SW 1271 (cell line): ENCODE results near the gene ARHGAP9.
"Not testable (repeated sequence)": the region's sequence is repeated elsewhere in the genome, so short reads cannot be mapped to it uniquely, and the experiment has no call there.

Experiments used
- DNase-seq, 2 experiments: peaks; one replicate each; lab custom pipeline; 2025; lab: John Stamatoyannopoulos, UW

The ARHGAP9 gene

DNA sequence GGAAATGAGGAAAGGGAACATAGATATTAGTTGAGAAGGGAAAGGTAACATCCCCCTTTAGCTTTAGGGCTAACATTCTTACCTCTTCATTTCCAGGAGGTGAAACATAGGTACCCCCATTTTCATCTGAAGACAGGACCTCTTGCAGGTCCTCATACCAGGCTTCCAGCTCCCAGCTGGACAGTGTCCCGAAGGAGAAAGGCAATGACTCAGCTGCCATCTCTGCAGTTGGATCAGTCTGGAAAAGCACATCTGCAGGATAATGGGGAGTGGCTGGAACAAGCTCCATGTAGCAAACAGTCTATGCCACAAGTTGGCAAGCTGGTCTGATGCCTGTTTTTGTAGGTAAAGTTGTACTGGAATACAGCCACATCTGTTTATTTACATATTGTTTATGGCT is 37.5 kb upstream of the ARHGAP9 start:
- DNase-seq, result no peak

- DNase-seq, result no peak
Measured at GRCh38 chr12:57516617-57517153, 37.0 kb upstream of the ARHGAP9 start.

DNA sequence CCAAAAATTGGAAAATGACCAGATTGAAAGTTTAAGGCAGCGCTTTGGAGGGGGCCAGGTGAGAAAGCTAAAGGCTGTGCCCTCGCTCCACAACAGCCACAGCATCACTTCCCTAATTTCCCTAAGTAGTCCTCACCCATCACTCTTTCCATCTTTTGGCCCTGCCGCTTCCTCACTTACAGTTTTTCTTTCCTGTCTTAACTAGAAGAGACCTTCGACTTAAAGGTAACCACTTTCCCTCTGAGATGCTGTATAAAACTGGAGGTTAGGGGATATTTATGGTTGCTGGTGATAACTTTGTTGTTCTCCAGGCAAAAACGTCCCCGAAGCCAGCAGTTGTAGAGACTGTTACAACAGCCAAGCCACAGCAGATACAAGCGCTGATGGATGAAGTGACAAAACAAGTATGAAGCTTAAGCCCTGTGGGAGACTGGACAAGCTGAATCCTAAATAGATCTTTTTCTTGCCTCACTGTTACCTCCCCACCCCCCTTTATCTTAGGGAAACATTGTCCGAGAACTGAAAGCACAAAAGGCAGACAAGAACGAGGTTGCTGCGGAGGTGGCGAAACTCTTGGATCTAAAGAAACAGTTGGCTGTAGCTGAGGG is 36.4 kb upstream of the ARHGAP9 start:
- no peak for DNase-seq

DNA sequence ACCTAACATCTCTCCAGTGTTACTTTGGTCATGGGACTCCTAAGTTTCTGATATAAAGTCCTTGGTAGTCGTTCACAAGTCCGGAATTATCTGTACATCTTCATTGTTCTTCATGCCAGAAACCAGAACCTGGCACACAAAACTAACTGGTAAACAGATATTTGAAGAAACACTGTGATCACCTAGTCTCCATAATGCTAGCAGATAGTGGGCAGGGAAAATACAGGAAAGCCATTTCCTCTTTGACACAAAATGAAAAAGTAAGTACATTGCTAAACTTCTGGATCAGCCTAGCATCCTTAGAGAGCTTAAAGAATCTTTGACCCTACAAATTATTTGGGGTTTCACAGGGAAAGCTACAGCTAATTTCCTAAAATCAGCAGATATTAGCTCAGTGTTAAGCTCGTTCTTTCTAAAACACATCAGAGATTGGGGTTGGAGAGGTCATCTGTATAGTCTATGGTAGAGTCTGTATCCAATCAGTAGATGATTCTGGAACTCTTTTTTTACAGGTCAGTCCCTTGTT is 35.8 kb upstream of the ARHGAP9 start:
- no peak for DNase-seq

DNA sequence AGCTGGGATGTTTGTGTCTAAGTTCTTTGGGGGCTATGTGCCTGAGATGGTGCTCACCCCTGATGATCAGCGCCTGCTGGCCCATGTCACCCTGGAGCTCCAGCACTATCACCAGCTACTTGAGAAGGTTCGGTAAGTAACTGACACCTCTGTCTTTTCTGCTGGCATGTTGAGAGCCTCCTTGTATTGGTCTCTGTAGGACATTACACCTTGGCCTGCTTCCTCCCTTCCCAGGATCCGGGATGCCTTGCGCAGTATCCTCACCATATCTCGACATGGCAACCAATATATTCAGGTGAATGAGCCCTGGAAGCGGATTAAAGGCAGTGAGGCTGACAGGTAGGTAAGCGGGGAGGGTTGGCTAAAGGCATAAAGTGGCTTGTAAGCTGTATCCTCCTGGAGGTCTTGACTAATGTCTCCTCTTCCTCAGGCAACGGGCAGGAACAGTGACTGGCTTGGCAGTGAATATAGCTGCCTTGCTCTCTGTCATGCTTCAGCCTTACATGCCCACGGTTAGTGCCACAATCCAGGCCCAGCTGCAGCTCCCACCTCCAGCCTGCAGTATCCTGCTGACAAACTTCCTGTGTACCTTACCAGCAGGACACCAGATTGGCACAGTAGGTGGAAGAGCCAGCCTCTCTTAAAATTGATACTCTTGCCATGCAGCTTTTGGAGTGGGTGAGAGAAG is 35.2 kb upstream of the ARHGAP9 start:
- no peak for DNase-seq

DNA sequence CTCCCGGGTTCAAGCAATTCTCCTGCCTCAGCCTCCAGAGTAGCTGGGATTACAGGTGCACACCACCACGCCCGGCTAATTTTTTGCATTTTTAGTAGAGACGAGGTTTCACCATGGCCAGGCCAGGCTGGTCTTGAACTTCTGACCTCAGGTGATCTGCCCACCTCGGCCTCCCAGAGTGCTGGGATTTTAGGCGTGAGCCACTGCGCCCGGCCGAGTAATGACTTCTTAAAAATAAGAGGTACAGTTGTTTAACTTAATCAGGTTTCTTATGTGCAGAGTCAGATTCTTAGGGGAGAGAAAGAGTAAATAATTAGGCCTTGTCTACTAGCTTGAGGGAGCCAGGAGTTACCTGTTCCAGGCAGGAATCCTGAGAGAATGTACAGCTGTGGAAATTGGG is 34.6 kb upstream of the ARHGAP9 start:
- DNase-seq, result not testable (repeated sequence)

DNA sequence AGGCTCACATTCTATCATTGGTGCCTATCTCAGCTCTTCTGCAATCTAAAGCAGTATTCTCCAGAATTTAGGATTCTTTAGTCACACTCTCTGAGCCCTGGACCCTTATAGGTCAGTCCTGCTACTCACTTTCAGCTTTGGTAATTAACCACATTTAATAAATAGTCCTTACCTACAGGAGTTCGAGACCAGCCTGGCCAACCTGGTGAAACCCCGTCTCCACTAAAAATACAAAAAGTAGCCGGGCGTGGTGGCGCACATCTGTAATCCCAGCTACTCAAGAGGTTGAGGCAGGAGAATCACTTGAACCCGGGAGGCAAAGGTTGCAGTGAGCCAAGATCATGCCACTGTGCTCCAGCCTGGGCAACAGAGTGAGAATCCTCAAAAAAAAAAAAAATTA is 34.0 kb upstream of the ARHGAP9 start:
- not testable (repeated sequence) for DNase-seq

GRCh38 chr12:57513266-57513665 is 33.6 kb upstream of the ARHGAP9 start:
- DNase-seq, result no peak

DNA sequence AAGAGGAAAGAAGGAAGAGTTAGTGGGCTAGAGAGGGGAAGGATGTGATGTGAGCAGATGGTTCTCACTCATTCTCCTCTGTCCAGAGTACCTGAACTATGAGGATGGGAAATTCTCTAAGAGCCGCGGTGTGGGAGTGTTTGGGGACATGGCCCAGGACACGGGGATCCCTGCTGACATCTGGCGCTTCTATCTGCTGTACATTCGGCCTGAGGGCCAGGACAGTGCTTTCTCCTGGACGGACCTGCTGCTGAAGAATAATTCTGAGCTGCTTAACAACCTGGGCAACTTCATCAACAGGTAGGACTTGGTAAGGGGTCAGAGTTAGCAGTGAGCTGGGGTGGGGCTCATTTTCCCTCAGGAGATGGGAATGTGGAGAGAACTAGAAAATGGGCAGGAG is 33.0 kb upstream of the ARHGAP9 start:
- DNase-seq, result no peak

DNA sequence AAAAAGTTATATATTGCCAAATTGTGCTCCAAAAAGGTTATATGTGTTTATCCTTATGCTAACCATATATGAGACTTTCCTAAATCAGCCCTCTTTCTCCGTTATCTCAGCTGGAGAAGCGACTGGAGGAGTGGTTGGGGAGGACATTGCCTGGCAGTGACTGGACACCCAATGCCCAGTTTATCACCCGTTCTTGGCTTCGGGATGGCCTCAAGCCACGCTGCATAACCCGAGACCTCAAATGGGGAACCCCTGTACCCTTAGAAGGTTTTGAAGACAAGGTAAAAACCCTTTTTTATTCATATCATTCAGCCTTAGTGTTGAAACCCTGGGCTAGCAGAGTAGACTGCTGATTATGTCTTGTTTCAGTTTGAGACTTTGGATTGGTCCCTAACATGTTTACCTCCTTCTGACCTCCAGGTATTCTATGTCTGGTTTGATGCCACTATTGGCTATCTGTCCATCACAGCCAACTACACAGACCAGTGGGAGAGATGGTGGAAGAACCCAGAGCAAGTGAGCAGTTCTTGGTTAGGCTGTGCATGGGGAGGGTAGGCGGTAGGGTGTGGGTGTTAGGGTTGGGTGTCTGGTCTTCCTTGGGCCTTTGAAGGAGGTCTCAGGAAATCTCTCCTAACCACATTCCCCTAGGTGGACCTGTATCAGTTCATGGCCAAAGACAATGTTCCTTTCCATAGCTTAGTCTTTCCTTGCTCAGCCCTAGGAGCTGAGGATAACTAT is 32.1 kb upstream of the ARHGAP9 start:
- no peak for DNase-seq

DNA sequence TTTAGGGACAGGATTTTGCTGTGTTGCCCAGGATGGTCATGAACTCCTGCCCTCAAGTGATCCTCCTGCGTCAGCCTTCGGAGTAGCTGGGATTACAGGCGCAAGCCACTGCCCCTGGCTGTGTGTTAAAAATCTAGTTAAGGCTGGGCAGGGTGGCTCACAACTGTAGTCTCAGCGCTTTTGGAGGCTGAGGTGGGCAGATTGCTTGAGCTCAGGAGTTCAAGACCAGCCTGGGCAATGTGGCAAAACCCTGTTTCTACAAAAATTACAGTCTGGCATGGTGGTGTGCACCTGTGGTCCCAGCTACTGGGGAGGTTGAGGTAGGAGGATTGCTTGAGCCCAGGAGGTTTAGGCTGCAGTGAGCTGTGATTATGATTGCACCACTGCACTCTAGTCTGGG is 31.5 kb upstream of the ARHGAP9 start:
- no peak for DNase-seq

DNA sequence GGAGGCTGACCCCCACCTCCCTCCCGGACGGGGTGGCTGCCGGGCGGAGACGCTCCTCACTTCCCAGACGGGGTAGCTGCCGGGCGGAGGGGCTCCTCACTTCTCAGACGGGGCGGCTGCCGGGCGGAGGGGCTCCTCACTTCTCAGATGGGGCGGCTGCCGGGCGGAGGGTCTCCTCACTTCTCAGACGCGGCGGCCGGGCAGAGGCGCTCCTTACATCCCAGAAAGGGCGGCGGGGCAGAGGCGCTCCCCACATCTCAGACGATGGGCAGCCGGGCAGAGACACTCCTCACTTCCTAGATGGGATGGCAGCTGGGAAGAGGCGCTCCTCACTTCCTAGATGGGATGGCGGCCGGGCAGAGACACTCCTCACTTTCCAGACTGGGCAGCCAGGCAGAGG is 28.1 kb upstream of the ARHGAP9 start:
- not testable (repeated sequence) for DNase-seq

DNA sequence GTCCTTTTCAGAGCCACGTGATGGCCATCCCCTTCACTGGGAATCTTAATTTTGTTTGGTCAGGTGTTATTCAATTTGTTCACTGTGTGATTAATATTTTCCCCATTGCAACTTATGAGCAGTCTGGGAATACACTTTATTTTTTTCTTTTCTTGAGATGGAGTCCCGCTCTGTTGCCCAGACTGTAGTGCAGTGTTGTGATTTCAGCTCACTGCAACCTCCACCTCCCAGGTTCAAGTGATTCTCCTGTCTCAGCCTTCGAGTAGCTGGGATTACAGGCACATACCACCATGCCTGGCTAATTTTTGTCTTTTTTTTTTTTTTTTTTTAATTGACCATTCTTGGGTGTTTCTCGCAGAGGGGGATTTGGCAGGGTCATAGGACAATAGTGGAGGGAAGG is 26.9 kb upstream of the ARHGAP9 start:
- not testable (repeated sequence) for DNase-seq

- not testable (repeated sequence) for DNase-seq
Measured at GRCh38 chr12:57502311-57502969, 22.8 kb upstream of the ARHGAP9 start.

DNA sequence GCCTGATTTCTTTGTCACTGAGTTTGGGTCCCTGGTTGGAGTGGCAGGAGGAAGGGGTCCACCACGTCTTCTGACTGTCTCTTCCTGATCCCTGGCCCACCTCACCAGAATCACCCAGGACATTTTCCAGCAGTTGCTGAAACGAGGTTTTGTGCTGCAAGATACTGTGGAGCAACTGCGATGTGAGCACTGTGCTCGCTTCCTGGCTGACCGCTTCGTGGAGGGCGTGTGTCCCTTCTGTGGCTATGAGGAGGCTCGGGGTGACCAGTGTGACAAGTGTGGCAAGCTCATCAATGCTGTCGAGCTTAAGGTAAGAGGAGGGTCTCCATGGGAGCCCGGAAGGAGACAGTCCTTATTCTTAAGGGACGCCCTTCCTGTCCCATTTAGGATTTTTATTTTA is 20.5 kb upstream of the ARHGAP9 start:
- DNase-seq, result no peak

GRCh38 chr12:57498571-57498970 is 18.9 kb upstream of the ARHGAP9 start:
- DNase-seq, result no peak

- no peak for DNase-seq
Measured at GRCh38 chr12:57498132-57498502, 18.5 kb upstream of the ARHGAP9 start.

GRCh38 chr12:57497223-57498131 is 17.8 kb upstream of the ARHGAP9 start:
- DNase-seq, result no peak

GRCh38 chr12:57496822-57497221 is 17.2 kb upstream of the ARHGAP9 start:
- DNase-seq, result no peak

DNA sequence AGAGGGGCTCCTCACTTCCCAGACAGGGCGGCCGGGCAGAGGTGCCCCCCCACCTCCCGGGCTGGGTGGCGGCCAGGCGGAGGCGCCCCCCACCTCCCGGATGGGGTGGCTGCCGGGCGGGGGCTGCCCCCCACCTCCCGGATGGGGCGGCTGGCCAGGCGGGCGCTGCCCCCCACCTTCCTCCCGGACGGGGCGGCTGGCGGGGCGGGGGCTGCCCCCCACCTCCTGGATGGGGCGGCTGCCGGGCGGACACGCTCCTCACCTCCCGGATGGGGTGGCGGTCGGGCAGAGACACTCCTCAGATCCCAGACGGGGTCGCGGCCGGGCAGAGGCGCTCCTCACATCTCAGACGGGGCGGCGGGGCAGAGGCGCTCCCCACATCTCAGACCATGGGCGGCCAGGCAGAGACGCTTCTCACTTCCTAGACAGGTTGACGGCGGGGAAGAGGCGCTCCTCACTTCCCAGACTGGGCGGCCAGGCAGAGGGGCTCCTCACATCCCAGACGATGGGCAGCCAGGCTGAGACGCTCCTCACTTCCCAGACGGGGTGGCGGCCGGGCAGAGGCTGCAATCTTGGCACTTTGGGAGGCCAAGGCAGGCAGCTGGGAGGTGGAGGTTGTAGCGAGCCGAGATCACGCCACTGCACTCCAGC is 15.5 kb upstream of the ARHGAP9 start:
- DNase-seq, result not testable (repeated sequence)
